GM23338 (cell line): ENCODE results near the gene GFRA1. TPM values are rescaled to one million over a fixed set of nuclear protein-coding genes. Genes with fewer than 3 reads are reported as not detected.

ENCODE experiments used
- ATAC-seq: fragments of 200-7000 bp; cut with Tn5 transposase; 3 replicates; pipeline ENCODE4 v1.9.1; 2020
- DNase-seq: peaks from one replicate; pipeline ENCODE4 v3.0.0-alpha.2; 2015; ENCODE audit warnings: low spot score
- H2AFZ ChIP-seq: fragments of 200-600 bp; sonication (generic); 2 replicates; pipeline ENCODE4 v1.8.0; 2016; ENCODE audit warnings: antibody characterized with exemption, mild to moderate bottlenecking, moderate library complexity
- H3F3A ChIP-seq: fragments of 200-600 bp; sonication (generic); replicated peaks from 2 replicates; pipeline ENCODE4 v1.8.0; 2017; ENCODE audit warnings: antibody characterized with exemption, mixed run types, low read depth
- H3K27ac ChIP-seq: fragments of 200-600 bp; sonication (generic); 2 replicates; pipeline ENCODE4 v1.6.1; 2016; ENCODE audit warnings: low read depth
- H3K27me3 ChIP-seq: fragments of 200-600 bp; sonication (generic); 2 replicates; pipeline ENCODE4 v1.8.0; 2016; ENCODE audit warnings: mild to moderate bottlenecking, mixed run types, moderate library complexity; ENCODE audit not compliant: insufficient read depth
- H3K36me3 ChIP-seq: fragments of 200-600 bp; sonication (generic); 2 replicates; pipeline ENCODE4 v1.8.0; 2016; ENCODE audit warnings: mild to moderate bottlenecking; ENCODE audit not compliant: insufficient read depth
- H3K4me1 ChIP-seq: fragments of 200-600 bp; sonication (generic); 2 replicates; pipeline ENCODE4 v1.8.0; 2016; ENCODE audit warnings: mild to moderate bottlenecking, moderate library complexity; ENCODE audit not compliant: insufficient read depth
- H3K4me2 ChIP-seq: fragments of 200-600 bp; sonication (generic); 2 replicates; pipeline ENCODE4 v1.7.1; 2017; ENCODE audit warnings: mixed run types
- H3K4me3 ChIP-seq: fragments of 200-600 bp; sonication (generic); 2 replicates; pipeline ENCODE4 v1.6.1; 2016; ENCODE audit warnings: mixed run types
- H3K79me2 ChIP-seq: fragments of 200-600 bp; sonication (generic); replicated peaks from 2 replicates; pipeline ENCODE4 v1.8.0; 2017; ENCODE audit warnings: mild to moderate bottlenecking; ENCODE audit not compliant: insufficient read depth
- H3K9me2 ChIP-seq: fragments of 200-600 bp; sonication (generic); 2 replicates; pipeline ENCODE4 v1.8.0; 2017; ENCODE audit not compliant: insufficient read depth
- H4K20me1 ChIP-seq: fragments of 200-600 bp; sonication (generic); replicated peaks from 2 replicates; pipeline ENCODE4 v1.8.0; 2017; ENCODE audit warnings: mild to moderate bottlenecking; ENCODE audit not compliant: insufficient read depth
- H3K27ac Mint-ChIP-seq: 2 replicates; pipeline ENCODE4 v1.8.0; 2020; ENCODE audit warnings: inconsistent platforms, mild to moderate bottlenecking, moderate library complexity, mixed read lengths
- H3K27me3 Mint-ChIP-seq: 3 replicates; pipeline ENCODE4 v1.8.0; 2022; ENCODE audit warnings: low read depth, mild to moderate bottlenecking, moderate library complexity, mixed read lengths, inconsistent platforms; ENCODE audit not compliant: insufficient read depth, poor library complexity
- H3K36me3 Mint-ChIP-seq: 3 replicates; pipeline ENCODE4 v1.8.0; 2021; ENCODE audit warnings: low read depth, mild to moderate bottlenecking, inconsistent platforms, moderate library complexity, mixed read lengths
- H3K4me1 Mint-ChIP-seq: 3 replicates; pipeline ENCODE4 v1.8.0; 2020; ENCODE audit warnings: mild to moderate bottlenecking, inconsistent platforms, mixed read lengths
- H3K4me3 Mint-ChIP-seq: 3 replicates; pipeline ENCODE4 v1.8.0; 2021; ENCODE audit warnings: moderate library complexity, mild to moderate bottlenecking, inconsistent platforms, mixed read lengths
- H3K9me3 Mint-ChIP-seq: 3 replicates; pipeline ENCODE4 v1.8.0; 2020; ENCODE audit warnings: moderate library complexity, mild to moderate bottlenecking, inconsistent platforms, mixed read lengths
- CREB1 ChIP-seq: fragments of 250-450 bp; sonication (Bioruptor Pico); IDR thresholded peaks from 2 replicates; pipeline ENCODE4 v1.5.0; 2020; ENCODE audit warnings: low read depth, mild to moderate bottlenecking, moderate library complexity
- JUNB ChIP-seq: IDR thresholded peaks from one replicate; pipeline ENCODE4 v1.6.1; 2016; ENCODE audit warnings: antibody characterized with exemption; ENCODE audit not compliant: unreplicated experiment
- NANOG ChIP-seq: IDR thresholded peaks from 2 replicates; pipeline ENCODE4 v1.6.1; 2016; ENCODE audit warnings: antibody characterized with exemption, borderline replicate concordance
- POLR2AphosphoS5 ChIP-seq: IDR thresholded peaks from 2 replicates; pipeline ENCODE4 v1.6.1; 2016; ENCODE audit warnings: antibody characterized with exemption, low read depth
- ZNF114 ChIP-seq: fragments of 250-450 bp; sonication (Bioruptor Pico); IDR thresholded peaks from 2 replicates; pipeline ENCODE4 v1.5.0; 2020; ENCODE audit warnings: mild to moderate bottlenecking, moderate library complexity
- ZNF331 ChIP-seq: fragments of 250-450 bp; sonication (Bioruptor Pico); IDR thresholded peaks from 2 replicates; pipeline ENCODE4 v1.5.0; 2020; ENCODE audit warnings: low read depth, mild to moderate bottlenecking, moderate library complexity
- polyA plus RNA-seq: library from polyadenylated mRNA; unstranded; fragments of >200 nt; fragmentation: Nextera tagmentation; extraction: Ambion mirVana; gene quantifications from 2 replicates; pipeline ENCODE4 v1.2.1, GENCODE V29; 2016
- total RNA-seq: library from RNA; depleted of rRNA; stranded (reverse); fragments of >200 nt; shearing (Covaris generic); gene quantifications from 2 replicates; pipeline ENCODE4 v1.2.3, GENCODE V29; 2014
- TF ChIP-seq, protein P1 (sequence below): IDR thresholded peaks from one replicate; pipeline ENCODE4 v1.6.1; 2018; ENCODE audit warnings: antibody characterized with exemption; ENCODE audit not compliant: unreplicated experiment
- TF ChIP-seq, protein P2 (sequence below), 2 experiments: fragments of 200-600 bp in 1 of 2; sonication (generic) in 1 of 2; conservative IDR thresholded peaks; 2 replicates each; pipeline versions ENCODE4 v1.5.1 to v1.6.1; 2016 to 2017; ENCODE audit warnings: antibody characterized with exemption in 2 of 2, low read depth in 2 of 2, mild to moderate bottlenecking in 2 of 2, moderate library complexity in 1 of 2
- TF ChIP-seq, protein P3 (sequence below): IDR thresholded peaks from 2 replicates; pipeline ENCODE4 v1.6.1; 2016; ENCODE audit warnings: antibody characterized with exemption

GFRA1 gene
- total and polyA plus RNA-seq, 2 experiments from 2014 or later = 1.4 to 2.8 TPM

DNA sequence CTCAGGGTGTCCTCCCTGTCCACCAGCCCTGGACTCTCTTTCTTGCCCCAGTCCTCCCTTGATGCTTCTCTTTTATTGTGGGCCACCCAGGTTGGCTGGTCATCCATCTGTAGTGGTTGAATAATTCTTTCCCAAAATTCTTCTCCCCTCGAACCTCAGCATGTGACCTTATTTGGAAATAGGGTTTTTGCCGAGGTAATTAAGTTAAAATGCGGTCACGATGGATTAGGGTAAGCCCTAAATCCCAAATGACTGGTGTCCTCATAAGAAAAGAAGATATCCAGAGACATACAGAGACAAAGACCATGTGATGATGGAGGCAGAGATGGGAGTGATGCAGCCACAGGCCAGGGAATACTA is 74.3 kb downstream of the GFRA1 start:
- H3K27me3 ChIP-seq = no peaks in the 10 kb centered on the region
- no peaks in the 10 kb centered on the region for H3K27me3 Mint-ChIP-seq
- no peak overlapping the region for H2AFZ ChIP-seq
- no peaks in the 10 kb centered on the region for H3K79me2 ChIP-seq
- H3F3A ChIP-seq = no peaks in the 10 kb centered on the region
- DNase-seq (no peak), ATAC-seq (no peak)
- peaks cover 7% of the 10 kb centered on the region for H3K4me1 ChIP-seq
- no peak overlapping the region for H3K4me2 ChIP-seq
- H3K27ac Mint-ChIP-seq = no peak overlapping the region
- H4K20me1 ChIP-seq = no peaks in the 10 kb centered on the region
- no peaks in the 10 kb centered on the region for H3K36me3 ChIP-seq
- H3K9me2 ChIP-seq = 0 out of 2 replicates have a peak, but pooled peaks cover 3% of the 10 kb centered on the region
- H3K4me3 ChIP-seq = no peak overlapping the region
- TF ChIP-seq, protein P1, sequence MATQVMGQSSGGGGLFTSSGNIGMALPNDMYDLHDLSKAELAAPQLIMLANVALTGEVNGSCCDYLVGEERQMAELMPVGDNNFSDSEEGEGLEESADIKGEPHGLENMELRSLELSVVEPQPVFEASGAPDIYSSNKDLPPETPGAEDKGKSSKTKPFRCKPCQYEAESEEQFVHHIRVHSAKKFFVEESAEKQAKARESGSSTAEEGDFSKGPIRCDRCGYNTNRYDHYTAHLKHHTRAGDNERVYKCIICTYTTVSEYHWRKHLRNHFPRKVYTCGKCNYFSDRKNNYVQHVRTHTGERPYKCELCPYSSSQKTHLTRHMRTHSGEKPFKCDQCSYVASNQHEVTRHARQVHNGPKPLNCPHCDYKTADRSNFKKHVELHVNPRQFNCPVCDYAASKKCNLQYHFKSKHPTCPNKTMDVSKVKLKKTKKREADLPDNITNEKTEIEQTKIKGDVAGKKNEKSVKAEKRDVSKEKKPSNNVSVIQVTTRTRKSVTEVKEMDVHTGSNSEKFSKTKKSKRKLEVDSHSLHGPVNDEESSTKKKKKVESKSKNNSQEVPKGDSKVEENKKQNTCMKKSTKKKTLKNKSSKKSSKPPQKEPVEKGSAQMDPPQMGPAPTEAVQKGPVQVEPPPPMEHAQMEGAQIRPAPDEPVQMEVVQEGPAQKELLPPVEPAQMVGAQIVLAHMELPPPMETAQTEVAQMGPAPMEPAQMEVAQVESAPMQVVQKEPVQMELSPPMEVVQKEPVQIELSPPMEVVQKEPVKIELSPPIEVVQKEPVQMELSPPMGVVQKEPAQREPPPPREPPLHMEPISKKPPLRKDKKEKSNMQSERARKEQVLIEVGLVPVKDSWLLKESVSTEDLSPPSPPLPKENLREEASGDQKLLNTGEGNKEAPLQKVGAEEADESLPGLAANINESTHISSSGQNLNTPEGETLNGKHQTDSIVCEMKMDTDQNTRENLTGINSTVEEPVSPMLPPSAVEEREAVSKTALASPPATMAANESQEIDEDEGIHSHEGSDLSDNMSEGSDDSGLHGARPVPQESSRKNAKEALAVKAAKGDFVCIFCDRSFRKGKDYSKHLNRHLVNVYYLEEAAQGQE = no peak
- no peak for TF ChIP-seq NANOG
- TF ChIP-seq, protein P2, sequence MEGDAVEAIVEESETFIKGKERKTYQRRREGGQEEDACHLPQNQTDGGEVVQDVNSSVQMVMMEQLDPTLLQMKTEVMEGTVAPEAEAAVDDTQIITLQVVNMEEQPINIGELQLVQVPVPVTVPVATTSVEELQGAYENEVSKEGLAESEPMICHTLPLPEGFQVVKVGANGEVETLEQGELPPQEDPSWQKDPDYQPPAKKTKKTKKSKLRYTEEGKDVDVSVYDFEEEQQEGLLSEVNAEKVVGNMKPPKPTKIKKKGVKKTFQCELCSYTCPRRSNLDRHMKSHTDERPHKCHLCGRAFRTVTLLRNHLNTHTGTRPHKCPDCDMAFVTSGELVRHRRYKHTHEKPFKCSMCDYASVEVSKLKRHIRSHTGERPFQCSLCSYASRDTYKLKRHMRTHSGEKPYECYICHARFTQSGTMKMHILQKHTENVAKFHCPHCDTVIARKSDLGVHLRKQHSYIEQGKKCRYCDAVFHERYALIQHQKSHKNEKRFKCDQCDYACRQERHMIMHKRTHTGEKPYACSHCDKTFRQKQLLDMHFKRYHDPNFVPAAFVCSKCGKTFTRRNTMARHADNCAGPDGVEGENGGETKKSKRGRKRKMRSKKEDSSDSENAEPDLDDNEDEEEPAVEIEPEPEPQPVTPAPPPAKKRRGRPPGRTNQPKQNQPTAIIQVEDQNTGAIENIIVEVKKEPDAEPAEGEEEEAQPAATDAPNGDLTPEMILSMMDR (conservative IDR thresholded peaks at IDR 0.05; ENCODE audit: low read depth in 2 of 2) = no peak
- TF ChIP-seq, protein P3, sequence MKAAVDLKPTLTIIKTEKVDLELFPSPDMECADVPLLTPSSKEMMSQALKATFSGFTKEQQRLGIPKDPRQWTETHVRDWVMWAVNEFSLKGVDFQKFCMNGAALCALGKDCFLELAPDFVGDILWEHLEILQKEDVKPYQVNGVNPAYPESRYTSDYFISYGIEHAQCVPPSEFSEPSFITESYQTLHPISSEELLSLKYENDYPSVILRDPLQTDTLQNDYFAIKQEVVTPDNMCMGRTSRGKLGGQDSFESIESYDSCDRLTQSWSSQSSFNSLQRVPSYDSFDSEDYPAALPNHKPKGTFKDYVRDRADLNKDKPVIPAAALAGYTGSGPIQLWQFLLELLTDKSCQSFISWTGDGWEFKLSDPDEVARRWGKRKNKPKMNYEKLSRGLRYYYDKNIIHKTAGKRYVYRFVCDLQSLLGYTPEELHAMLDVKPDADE = no peak
- TF ChIP-seq ZNF114 (CRISPR knock-in tag) = no peak
- no peak for TF ChIP-seq CREB1 (CRISPR knock-in tag)
- no peak for TF ChIP-seq ZNF331
- TF ChIP-seq POLR2AphosphoS5 = no peak
- TF ChIP-seq JUNB = no peak
- peaks cover 8% of the 10 kb centered on the region; the same call in 2 of the 3 replicates for H3K36me3 Mint-ChIP-seq
- peaks cover 14% of the 10 kb centered on the region for H3K9me3 Mint-ChIP-seq
- H3K4me3 Mint-ChIP-seq = no peak overlapping the region
- peaks cover 6% of the 10 kb centered on the region; the same call in 2 of the 3 replicates for H3K4me1 Mint-ChIP-seq
- H3K27ac ChIP-seq = no peak overlapping the region
